ENCODE measurements around the gene TPCN2.

- no peak for TF ChIP-seq POLR2A (IDR thresholded peaks at IDR 0.05; ENCODE audit: borderline replicate concordance, extremely low read depth, insufficient read depth, insufficient read length)
- TF ChIP-seq CTCF (IDR thresholded peaks at IDR 0.05 in 2 of 3, conservative IDR thresholded peaks at IDR 0.05 in 1 of 3; ENCODE audit: borderline replicate concordance in 1 of 3, insufficient read depth in 1 of 3, low read depth in 2 of 3, low read length in 2 of 3): no peak
- no peak for TF ChIP-seq ATF3 (IDR thresholded peaks at IDR 0.05)
- TF ChIP-seq EZH2 (IDR thresholded peaks at IDR 0.05): no peak
- TF ChIP-seq JUND (IDR thresholded peaks at IDR 0.05): no peak
- TF ChIP-seq ZNF274 (IDR thresholded peaks at IDR 0.05; ENCODE audit: low read depth, low read length): no peak
- no peak for TF ChIP-seq ZBTB33 (IDR thresholded peaks at IDR 0.05; ENCODE audit: extremely low read depth, insufficient replicate concordance, low read length)
- no peak for TF ChIP-seq ZFX (IDR thresholded peaks at IDR 0.05)
Observed at GRCh38 chr11:69034123-69034867, 14.4 kb upstream of the TPCN2 start.
